ENCODE results near the gene LAMB4. TPM values are rescaled to one million over a fixed set of nuclear protein-coding genes. Genes with fewer than 3 reads are reported as not detected.

Gene LAMB4
- total RNA-seq, 1 experiment from 2014 or later, result 0.39 TPM

Other genes starting within 250 kb of the LAMB4 start
- gene DLD, start 239.2 kb downstream of the LAMB4 start, total RNA-seq (2014; rRNA removed; shearing (Covaris generic)), result 113 and 150 TPM in 2 replicates
- gene LAMB1, start 127.2 kb downstream of the LAMB4 start, total RNA-seq (2014; rRNA removed; shearing (Covaris generic)), result 112 and 225 TPM in 2 replicates

All from M059J (cell line).